SK-N-MC (cell line): ENCODE data around the gene TNRC6C.

Source experiments
- EZH2 ChIP-seq: fragments of 200-600 bp; sonication (generic); IDR thresholded peaks from one replicate; pipeline ENCODE4 v1.6.1; 2017; ENCODE audit warnings: antibody characterized with exemption
- FOXP2 ChIP-seq: optimal IDR thresholded peaks from 2 replicates; pipeline ENCODE3; 2011; ENCODE audit warnings: mild to moderate bottlenecking, moderate library complexity; ENCODE audit not compliant: insufficient read depth; ENCODE audit errors: extremely low read length, control extremely low read depth
- POLR2AphosphoS5 ChIP-seq: IDR thresholded peaks from 2 replicates; pipeline ENCODE4 v1.6.1; 2012; ENCODE audit warnings: mild to moderate bottlenecking, low read depth, low read length, borderline replicate concordance

GRCh38 chr17:77943971-77944370, 14.5 kb upstream of the TNRC6C start:
- no peak for TF ChIP-seq POLR2AphosphoS5
- TF ChIP-seq EZH2, result no peak
- TF ChIP-seq FOXP2, result no peak
